T-helper 9 cell (primary cell): ENCODE data around the gene NAPEPLD.
"Not testable (repeated sequence)": the region's sequence is repeated elsewhere in the genome, so short reads cannot be mapped to it uniquely, and the experiment has no call there.

Experiments used
- DNase-seq: peaks from one replicate; pipeline ENCODE4 v3.0.0-alpha.2; 2020

NAPEPLD gene

DNA sequence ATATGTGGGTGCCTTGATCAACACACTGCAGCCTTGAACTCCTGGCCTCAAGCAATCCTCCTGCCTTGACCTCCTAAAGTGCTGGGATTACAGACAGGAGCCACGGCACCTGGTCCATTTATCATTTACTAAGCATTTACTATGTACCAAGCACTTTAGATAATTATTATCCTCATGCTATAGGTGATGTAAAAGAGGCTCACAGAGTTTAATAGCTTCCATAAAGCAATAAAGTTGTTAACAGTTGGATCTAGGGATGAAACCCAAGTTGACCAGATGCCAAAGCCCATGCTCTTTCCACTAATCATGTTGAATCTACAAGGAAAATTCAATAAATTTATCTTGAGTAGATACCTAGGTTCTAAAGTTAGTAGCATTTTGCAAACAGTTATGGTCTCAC lies 5.0 kb downstream of the NAPEPLD start:
- DNase-seq, result no peak

GRCh38 chr7:103142494-103142893 lies 6.4 kb downstream of the NAPEPLD start:
- DNase-seq, result no peak

GRCh38 chr7:103141753-103142404 lies 7.0 kb downstream of the NAPEPLD start:
- no peak for DNase-seq

DNA sequence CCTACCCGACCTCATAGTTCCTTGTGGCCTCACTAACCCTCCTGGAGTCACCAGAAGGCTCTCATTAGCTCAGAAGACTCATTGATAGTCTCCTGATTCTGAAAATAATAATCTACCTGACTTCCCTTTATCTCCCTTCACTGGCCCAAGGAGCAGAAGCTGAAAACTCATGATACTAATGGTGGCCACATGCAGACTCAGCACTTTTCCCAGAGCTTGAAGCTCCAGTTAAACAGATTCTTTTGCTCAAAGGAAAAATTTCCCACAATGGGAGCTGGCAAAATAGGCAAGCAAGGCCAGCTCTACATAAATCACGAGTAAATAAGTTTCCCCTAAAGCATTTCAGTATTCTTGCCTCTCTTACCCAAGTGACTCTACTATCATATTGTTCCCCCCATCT lies 8.2 kb downstream of the NAPEPLD start:
- no peak for DNase-seq

- DNase-seq, result no peak
Measured at GRCh38 chr7:103140061-103140460, 8.8 kb downstream of the NAPEPLD start.

GRCh38 chr7:103134836-103135554 lies 13.9 kb downstream of the NAPEPLD start:
- no peak for DNase-seq

DNA sequence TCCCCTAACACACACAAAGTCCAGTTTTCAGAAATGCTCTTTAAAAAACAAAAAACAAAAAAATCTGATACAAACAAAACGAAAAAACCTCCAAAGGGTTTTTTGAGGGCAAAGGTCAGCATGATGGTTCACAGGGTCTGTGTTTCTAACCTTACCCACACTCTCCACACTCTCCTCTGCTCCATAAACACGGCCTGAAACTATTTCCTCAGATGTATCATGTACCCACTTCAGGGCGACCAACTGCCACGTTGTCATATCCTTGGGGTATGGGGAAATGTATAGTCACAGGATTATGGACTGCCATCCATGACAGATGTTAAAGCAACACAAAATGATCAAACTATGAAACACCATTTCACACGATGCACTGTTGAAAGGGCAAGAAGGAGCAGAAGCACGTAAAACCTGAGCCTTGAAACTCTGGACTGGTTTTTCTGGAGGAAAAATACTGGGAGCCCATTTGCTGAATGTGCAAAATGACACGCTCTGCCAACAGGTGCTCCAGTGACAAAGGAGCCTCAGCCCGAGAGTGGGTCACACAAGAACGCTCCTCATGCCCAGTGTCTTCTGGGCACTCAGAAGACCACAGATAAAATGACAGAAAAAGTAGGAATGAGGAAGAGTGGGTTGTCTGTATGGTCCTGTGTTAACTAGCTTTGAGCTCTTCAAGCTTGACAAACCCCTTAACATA lies 15.8 kb downstream of the NAPEPLD start:
- DNase-seq, result no peak

- no peak for DNase-seq
Measured at GRCh38 chr7:103130901-103131624, 17.8 kb downstream of the NAPEPLD start.

DNA sequence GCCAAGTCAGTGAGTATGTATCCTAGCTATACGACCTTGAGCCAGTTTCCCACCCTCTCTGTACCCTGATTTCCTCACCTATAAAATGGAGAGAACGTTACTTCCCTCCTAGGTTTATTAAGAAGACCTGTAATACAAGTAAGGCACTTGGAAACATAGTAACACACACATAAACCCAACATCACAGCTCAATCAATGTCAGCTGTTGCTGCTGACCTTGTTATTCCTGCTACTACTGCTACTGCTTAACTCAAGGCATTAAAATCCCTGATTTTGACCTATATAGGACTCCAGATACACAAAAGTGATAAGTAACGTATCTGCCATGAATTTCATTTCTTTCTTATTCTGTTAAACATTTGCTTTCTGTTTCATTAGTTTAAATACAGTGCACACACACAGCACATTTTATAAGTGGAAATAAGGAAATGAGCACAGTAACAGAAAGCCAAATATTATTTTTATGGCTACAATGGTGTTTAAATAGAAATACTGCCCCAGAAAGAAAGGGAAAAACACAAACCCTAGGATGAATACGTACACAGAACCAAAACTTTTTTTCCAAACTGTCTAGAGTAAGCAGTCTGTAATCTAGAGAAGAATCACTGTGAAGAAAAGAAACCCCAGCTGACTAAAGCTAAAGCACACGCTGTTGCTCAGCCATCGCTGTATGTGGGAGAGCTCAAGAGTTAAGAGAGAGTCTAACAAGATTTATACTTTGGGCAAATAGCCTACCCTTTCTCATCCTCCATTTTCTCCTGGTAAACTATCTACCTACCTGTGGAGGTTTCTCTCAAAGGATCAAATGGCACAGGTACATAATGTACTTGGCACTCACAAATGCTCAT lies 19.0 kb downstream of the NAPEPLD start:
- no peak for DNase-seq

DNA sequence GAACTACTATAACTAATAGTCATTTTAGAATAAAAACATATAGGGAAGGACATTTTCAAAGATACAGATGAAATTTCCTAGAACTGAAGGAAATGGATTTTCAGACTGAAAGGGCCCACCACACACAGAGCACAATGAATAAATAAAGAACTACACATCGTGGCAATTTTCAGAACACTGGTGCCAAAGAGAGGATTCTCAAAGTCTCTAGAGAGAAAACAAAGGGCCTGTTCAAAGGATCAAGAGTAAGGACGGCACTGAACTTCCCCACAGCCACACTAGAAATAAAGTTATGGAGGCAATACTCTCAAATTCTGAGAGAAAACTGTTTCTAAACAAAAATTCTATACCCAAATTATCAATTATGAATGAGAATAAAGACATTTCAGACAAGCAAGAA lies 21.9 kb downstream of the NAPEPLD start:
- DNase-seq, result no peak

DNA sequence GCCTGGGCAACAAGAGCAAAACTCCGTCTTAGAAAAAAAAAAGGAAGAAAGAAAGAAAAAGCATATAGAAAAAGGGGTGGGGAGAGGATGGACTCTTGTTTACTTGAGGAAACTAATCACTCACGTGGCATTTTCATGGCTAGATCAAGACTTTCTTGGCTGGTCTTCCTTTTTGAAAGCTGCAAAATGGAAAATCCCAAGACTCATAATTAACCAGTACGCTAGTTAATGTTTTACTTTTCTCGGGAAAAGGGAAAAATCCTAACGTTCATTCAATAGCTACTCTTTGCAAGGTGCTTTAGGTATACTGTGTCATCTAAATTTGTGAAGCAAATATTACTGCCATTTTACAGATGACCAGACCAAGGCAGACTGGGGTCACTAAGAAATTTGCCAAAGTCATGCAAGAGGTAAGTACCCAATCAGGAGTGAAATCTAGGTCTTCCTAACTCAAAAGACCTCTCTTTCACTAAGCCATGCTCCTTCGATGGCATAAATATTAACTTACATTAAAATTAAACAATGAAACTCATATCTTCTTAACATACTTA lies 24.4 kb downstream of the NAPEPLD start:
- DNase-seq, result no peak

DNA sequence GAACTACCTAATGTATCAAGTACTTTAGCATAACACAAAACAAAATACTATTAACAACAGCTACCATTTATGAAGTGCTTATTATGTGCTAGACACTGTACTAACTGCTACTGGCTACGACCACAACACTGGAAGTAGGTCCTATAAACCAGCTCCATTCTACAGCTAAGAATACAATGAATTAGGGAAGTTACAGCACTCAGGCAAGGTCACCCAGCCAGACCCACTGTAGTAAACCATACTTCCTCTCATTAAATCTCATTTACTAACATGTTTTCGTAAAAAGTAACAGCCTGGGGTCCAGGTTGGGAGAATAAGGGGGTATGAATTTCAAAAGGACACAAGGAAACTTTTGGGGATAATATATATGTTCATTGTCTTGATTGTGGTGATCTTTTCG lies 25.4 kb downstream of the NAPEPLD start:
- DNase-seq, result no peak

DNA sequence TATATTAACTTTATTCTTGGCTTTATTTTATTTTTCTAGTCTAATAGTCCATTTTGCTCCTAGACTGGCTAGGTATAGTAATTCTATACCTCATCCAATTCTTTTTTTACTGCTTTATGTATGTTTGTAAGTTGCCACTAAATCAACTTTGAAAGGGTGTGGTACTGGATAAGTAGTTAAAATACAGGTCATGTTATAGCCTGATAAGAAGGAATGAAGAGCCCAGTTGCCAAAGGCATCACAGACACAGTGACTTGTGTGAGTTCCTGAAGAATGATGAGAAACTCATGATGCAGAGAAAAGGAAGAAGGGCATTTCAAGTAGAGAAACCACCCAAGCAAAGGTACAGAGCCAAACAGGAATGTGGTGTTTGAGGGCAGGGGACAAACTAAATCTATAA lies 27.3 kb downstream of the NAPEPLD start:
- DNase-seq, result no peak

- DNase-seq, result no peak
Measured at GRCh38 chr7:103120362-103120761, 28.5 kb downstream of the NAPEPLD start.

DNA sequence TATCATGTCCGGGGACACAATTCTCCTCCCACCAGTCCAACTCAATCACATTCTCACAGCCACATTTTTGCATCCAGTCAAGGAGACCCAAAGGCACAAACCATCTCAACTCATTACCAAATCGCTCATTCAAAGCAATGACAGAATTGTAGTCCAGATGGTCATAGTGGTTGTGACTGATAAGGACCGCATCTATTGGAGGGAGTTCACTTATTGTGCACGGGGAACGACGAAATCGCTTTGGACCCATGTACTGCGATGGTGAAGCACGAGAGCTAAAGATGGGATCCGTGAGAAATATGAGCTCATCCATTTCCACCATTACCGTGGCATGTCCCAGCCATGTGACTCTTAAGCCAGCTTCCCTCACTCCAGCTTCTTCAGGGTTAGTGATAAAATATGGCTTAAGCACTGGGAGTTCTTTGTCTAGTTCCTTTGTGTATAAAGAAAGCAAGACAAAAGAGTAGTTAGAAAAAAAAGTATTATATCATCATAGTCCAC lies 29.1 kb downstream of the NAPEPLD start:
- DNase-seq, result no peak

- no peak for DNase-seq
Measured at GRCh38 chr7:103117465-103117864, 31.4 kb downstream of the NAPEPLD start.

- DNase-seq, result no peak
Measured at GRCh38 chr7:103116991-103117390, 31.9 kb downstream of the NAPEPLD start.

GRCh38 chr7:103116511-103116910 lies 32.4 kb downstream of the NAPEPLD start:
- DNase-seq, result no peak

DNA sequence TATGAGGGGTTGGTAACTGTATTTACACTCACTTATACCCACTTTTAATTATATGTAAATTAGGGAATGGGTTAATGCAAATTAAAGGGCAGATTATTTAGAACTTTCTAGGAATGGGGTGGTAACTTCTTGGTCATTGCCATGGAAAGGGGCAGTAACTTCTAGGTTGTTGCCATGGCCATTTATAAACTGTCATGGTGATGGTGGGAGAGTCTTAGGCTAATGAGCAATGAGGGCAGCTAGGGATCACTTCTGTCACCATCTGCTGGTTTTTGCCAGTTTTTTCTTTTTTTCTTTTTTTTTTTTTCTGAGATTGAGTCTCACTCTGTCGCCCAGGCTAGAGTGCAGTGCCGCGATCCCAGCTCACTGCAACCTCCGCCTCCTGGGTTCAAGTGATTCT lies 33.1 kb downstream of the NAPEPLD start:
- DNase-seq, result no peak

- DNase-seq, result no peak
Measured at GRCh38 chr7:103114576-103115008, 34.3 kb downstream of the NAPEPLD start.

DNA sequence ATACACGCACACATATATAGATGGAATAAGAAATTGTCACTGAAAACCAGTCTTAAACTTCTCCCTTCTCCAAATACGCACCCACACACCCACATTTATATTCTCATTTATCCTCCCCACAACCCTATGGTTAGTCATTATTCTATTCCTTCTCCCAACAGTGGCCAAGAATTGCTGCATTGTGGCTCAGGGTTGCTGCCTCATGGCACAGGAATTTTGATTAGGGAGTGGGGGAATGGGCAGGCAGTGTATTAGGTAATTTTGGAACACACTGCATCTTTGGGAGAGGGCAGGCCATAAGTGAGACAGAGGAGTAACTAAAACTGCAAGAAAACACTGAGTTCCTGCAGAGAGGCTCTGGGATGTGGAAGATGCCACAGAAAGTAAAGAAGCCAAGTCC lies 35.7 kb downstream of the NAPEPLD start:
- no peak for DNase-seq

GRCh38 chr7:103106703-103107070 lies 42.2 kb downstream of the NAPEPLD start:
- not testable (repeated sequence) for DNase-seq
